ENCODE data around the gene CDCA5. TPM values are rescaled to one million over a fixed set of nuclear protein-coding genes. Genes with fewer than 3 reads are reported as not detected.

Gene CDCA5
- polyA plus RNA-seq, 3 donors: 0.20 to 0.28 TPM; not detected in 1

DNA sequence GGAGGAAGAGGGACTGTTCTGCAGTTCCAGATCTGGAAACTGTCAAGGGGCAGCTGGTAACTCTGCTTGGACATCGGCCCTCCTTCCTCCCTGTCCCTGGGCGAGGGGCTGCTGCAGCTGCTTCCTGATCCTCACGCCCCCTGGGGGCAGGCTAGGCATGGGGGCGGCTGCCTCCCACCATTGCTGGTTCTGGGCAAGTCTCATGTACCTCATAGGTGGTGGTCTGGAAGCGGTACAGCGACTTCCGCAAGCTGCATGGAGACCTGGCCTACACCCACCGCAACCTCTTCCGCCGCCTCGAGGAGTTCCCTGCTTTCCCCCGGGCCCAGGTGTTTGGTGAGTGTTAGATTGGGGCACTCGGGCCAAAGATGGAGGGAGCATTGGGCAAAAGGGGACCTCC is 51.6 kb downstream of the CDCA5 start:
- intact Hi-C loops (cut with micrococcal nuclease): loop anchor here in 1 of 2 donors (5.0 kb wide), 1 partner anchor 55 kb away; a partner anchor contains a TSS
- Histone ChIP-seq H3K27me3 (ENCODE audit: control insufficient read depth in 2 of 2, insufficient read depth in 2 of 2, low read length in 2 of 2) (no peaks in the 10 kb centered on the region), H3K4me3 (replicated peaks in 1 of 3; ENCODE audit: low read depth in 2 of 3, low read length in 3 of 3) (no peak overlapping the region), H4K20me1 (ENCODE audit: insufficient read depth, low read length) (peaks cover 4% of the 10 kb centered on the region), H3K4me2 (replicated peaks; ENCODE audit: extremely low read depth, low read length, poor library complexity, severe bottlenecking) (no peak overlapping the region), H3K27ac (ENCODE audit: low read depth in 1 of 2, low read length in 2 of 2) (no peak overlapping the region), H3K36me3 (replicated peaks in 1 of 2; ENCODE audit: control insufficient read depth in 1 of 2, insufficient read depth in 2 of 2, low read length in 2 of 2) (peaks cover 36 to 59% of the 10 kb centered on the region in 2 donors), H3K79me2 (ENCODE audit: insufficient read depth, low read length) (peaks cover 7% of the 10 kb centered on the region), H2AFZ (ENCODE audit: insufficient read depth, low read depth, low read length, poor library complexity, severe bottlenecking) (no peak overlapping the region), H3K9ac (ENCODE audit: insufficient read depth, low read length, poor library complexity, severe bottlenecking) (no peak overlapping the region), H3K4me1 (ENCODE audit: control insufficient read depth in 1 of 2, insufficient read depth in 2 of 2, low read length in 2 of 2) (peaks cover 8 to 14% of the 10 kb centered on the region in 2 donors), H3K9me3 (replicated peaks in 1 of 2; ENCODE audit: control insufficient read depth in 1 of 2, insufficient read depth in 1 of 2, low read length in 2 of 2) (no peaks in the 10 kb centered on the region)
- DNase-seq: no peak
- peak overlapping the region in 1 of 7 donors; percentile 61 for H3K27ac Mint-ChIP-seq
- H3K36me3 Mint-ChIP-seq: peaks cover 47 to 61% of the 10 kb centered on the region in 2 donors
- TF ChIP-seq, protein P1, sequence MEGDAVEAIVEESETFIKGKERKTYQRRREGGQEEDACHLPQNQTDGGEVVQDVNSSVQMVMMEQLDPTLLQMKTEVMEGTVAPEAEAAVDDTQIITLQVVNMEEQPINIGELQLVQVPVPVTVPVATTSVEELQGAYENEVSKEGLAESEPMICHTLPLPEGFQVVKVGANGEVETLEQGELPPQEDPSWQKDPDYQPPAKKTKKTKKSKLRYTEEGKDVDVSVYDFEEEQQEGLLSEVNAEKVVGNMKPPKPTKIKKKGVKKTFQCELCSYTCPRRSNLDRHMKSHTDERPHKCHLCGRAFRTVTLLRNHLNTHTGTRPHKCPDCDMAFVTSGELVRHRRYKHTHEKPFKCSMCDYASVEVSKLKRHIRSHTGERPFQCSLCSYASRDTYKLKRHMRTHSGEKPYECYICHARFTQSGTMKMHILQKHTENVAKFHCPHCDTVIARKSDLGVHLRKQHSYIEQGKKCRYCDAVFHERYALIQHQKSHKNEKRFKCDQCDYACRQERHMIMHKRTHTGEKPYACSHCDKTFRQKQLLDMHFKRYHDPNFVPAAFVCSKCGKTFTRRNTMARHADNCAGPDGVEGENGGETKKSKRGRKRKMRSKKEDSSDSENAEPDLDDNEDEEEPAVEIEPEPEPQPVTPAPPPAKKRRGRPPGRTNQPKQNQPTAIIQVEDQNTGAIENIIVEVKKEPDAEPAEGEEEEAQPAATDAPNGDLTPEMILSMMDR (IDR thresholded peaks at IDR 0.05): no peak
- WGBS (ENCODE audit: insufficient coverage): 86% methylated on average over 10 of the region's 13 CpGs
- H3K9me3 Mint-ChIP-seq: peaks cover 0 to 2% (median 0%) of the 10 kb centered on the region in 7 donors
- peaks cover 0 to 1% (median 0%) of the 10 kb centered on the region in 3 donors for H3K27me3 Mint-ChIP-seq (ENCODE audit: low read depth in 3 of 3)
- no peak overlapping the region for H3K4me3 Mint-ChIP-seq
- peaks cover 14% of the 10 kb centered on the region for H3K4me1 Mint-ChIP-seq

Small RNA genes lying within 50 kb of the gene (small RNA-seq; reads per million reads assigned to genes)
- not detected for gene SNX15 (ENCODE audit: insufficient read length, low read depth)

Other genes with a start within 250 kb of the CDCA5 start
- gene CDC42BPG, start 239.4 kb downstream of the CDCA5 start, polyA plus RNA-seq: under 1 TPM in 1 of 3 donors, not detected in 2; 0.23 TPM
- gene EHD1, start 205.4 kb downstream of the CDCA5 start, polyA plus RNA-seq: 100 to 1,000 TPM in 1 of 3 donors, 10 to 100 TPM in 2; 30.3 to 212 (median 48.4) TPM
- gene ATG2A, start 166.8 kb downstream of the CDCA5 start, polyA plus RNA-seq: 10 to 100 TPM in 1 of 3 donors, 1 to 10 TPM in 2; 2.6 to 24.9 (median 4.0) TPM
- gene PPP2R5B, start 159.4 kb downstream of the CDCA5 start, polyA plus RNA-seq: 10 to 100 TPM in 1 of 3 donors, 1 to 10 TPM in 2; 9.0 to 26.7 (median 9.4) TPM
- not detected for gene GPHA2, start 148.1 kb downstream of the CDCA5 start, polyA plus RNA-seq
- not detected for gene MAJIN, start 111.9 kb downstream of the CDCA5 start, polyA plus RNA-seq
- gene BATF2, start 87.1 kb downstream of the CDCA5 start, polyA plus RNA-seq: 1 to 10 TPM in 2 of 3 donors, under 1 TPM in 1; 0.97 to 1.7 (median 1.1) TPM
- gene ARL2, start 69.9 kb downstream of the CDCA5 start, polyA plus RNA-seq: 10 to 100 TPM; 34.3 to 40.4 (median 34.4) TPM
- gene SNX15, start 56.6 kb downstream of the CDCA5 start, polyA plus RNA-seq: 10 to 100 TPM; 16.2 to 26.7 (median 17.8) TPM
- 10 to 100 TPM in 1 of 3 donors, 1 to 10 TPM in 2; 4.4 to 14.1 (median 6.7) TPM for gene SAC3D1, start 42.8 kb downstream of the CDCA5 start, polyA plus RNA-seq
- 10 to 100 TPM; 11.1 to 20.1 (median 20.1) TPM for gene NAALADL1, start 25.5 kb downstream of the CDCA5 start, polyA plus RNA-seq
- 10 to 100 TPM; 25.1 to 41.1 (median 27.2) TPM for gene ZFPL1, start 182 bp upstream of the CDCA5 start, polyA plus RNA-seq
- gene VPS51, start 12.2 kb upstream of the CDCA5 start, polyA plus RNA-seq: 10 to 100 TPM; 37.2 to 77.3 (median 39.4) TPM
- 1 to 10 TPM; 1.8 to 4.5 (median 1.8) TPM for gene TM7SF2, start 27.8 kb upstream of the CDCA5 start, polyA plus RNA-seq
- 1 to 10 TPM; 2.1 to 9.4 (median 5.8) TPM for gene ZNHIT2, start 33.7 kb upstream of the CDCA5 start, polyA plus RNA-seq
- gene FAU, start 38.1 kb upstream of the CDCA5 start, polyA plus RNA-seq: 100 to 1,000 TPM; 668 to 818 (median 799) TPM
- 10 to 100 TPM; 19.8 to 33.9 (median 32.7) TPM for gene MRPL49, start 38.3 kb upstream of the CDCA5 start, polyA plus RNA-seq
- gene SYVN1, start 50.5 kb upstream of the CDCA5 start, polyA plus RNA-seq: 10 to 100 TPM in 1 of 3 donors, 1 to 10 TPM in 2; 3.5 to 81.6 (median 6.4) TPM
- under 1 TPM in 1 of 3 donors, not detected in 2; 0.64 TPM for gene SPDYC, start 86.2 kb upstream of the CDCA5 start, polyA plus RNA-seq
- gene CAPN1, start 97.9 kb upstream of the CDCA5 start, polyA plus RNA-seq: 100 to 1,000 TPM; 128 to 140 (median 129) TPM
- gene POLA2, start 177.9 kb upstream of the CDCA5 start, polyA plus RNA-seq: 1 to 10 TPM; 4.0 to 8.3 (median 5.2) TPM
- 10 to 100 TPM in 2 of 3 donors, 1 to 10 TPM in 1; 5.4 to 15.6 (median 10.1) TPM for gene CDC42EP2, start 230.8 kb upstream of the CDCA5 start, polyA plus RNA-seq
- 10 to 100 TPM; 35.7 to 39.0 (median 35.9) TPM for gene DPF2, start 249.8 kb upstream of the CDCA5 start, polyA plus RNA-seq

Measured in CD14-positive monocyte (primary cell).